IMR-90 (cell line): ENCODE results near the gene RBFOX1.

Source experiments
- BHLHE40 ChIP-seq: fragments of 150-350 bp; IDR thresholded peaks from 2 replicates; pipeline ENCODE4 v1.6.1; 2016; ENCODE audit warnings: mild to moderate bottlenecking, low read depth, low read length
- MAZ ChIP-seq: IDR thresholded peaks from 2 replicates; pipeline ENCODE4 v1.6.1; 2012; ENCODE audit warnings: low read depth, mild to moderate bottlenecking, low read length, improper control_type of control experiment, moderate library complexity, borderline replicate concordance
- NFE2L2 ChIP-seq: fragments of 150-350 bp; IDR thresholded peaks from 2 replicates; pipeline ENCODE4 v1.6.1; 2016; ENCODE audit warnings: low read depth, mild to moderate bottlenecking, low read length
- POLR2A ChIP-seq: IDR thresholded peaks from 2 replicates; pipeline ENCODE4 v1.6.1; 2012; ENCODE audit warnings: mild to moderate bottlenecking, low read depth, low read length
- RAD21 ChIP-seq: IDR thresholded peaks from 2 replicates; pipeline ENCODE4 v1.6.1; 2012; ENCODE audit warnings: low read length, improper control_type of control experiment
- RCOR1 ChIP-seq: IDR thresholded peaks from 2 replicates; pipeline ENCODE4 v1.6.1; 2012; ENCODE audit warnings: mild to moderate bottlenecking, low read length, improper control_type of control experiment; ENCODE audit not compliant: insufficient replicate concordance
- RFX5 ChIP-seq: IDR thresholded peaks from 2 replicates; pipeline ENCODE4 v1.8.0; 2012; ENCODE audit warnings: low read depth, mild to moderate bottlenecking, low read length, moderate library complexity
- TF ChIP-seq, protein P1 (sequence below): conservative IDR thresholded peaks from 2 replicates; pipeline ENCODE4 v1.5.1; 2012; ENCODE audit warnings: mild to moderate bottlenecking, low read depth, low read length, improper control_type of control experiment
- TF ChIP-seq, protein P2 (sequence below): fragments of 150-350 bp; IDR thresholded peaks from 2 replicates; pipeline ENCODE4 v1.6.1; 2016; ENCODE audit warnings: low read depth, mild to moderate bottlenecking, low read length, moderate library complexity, borderline replicate concordance

DNA sequence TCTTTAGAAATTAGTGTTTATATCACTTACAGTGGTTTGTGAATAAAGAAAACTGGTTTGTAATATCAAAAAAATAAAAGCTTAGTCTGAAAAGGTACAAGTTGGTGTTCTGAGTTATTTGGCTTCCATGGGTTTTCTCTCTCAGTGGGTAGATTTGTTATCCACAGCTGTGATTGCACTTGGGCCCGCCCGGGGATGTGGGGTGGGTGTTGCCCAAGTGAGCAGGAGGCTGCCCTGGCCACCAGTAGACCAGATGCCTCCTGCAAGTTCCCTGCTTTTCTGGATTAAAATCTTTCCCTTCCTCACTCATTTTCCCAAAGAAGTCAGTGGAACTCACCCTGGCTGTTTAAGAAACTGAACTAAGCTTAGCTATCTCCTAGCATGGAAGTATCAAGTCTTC lies 380.6 kb downstream of the RBFOX1 start:
- TF ChIP-seq POLR2A, result no peak
- TF ChIP-seq, protein P1, sequence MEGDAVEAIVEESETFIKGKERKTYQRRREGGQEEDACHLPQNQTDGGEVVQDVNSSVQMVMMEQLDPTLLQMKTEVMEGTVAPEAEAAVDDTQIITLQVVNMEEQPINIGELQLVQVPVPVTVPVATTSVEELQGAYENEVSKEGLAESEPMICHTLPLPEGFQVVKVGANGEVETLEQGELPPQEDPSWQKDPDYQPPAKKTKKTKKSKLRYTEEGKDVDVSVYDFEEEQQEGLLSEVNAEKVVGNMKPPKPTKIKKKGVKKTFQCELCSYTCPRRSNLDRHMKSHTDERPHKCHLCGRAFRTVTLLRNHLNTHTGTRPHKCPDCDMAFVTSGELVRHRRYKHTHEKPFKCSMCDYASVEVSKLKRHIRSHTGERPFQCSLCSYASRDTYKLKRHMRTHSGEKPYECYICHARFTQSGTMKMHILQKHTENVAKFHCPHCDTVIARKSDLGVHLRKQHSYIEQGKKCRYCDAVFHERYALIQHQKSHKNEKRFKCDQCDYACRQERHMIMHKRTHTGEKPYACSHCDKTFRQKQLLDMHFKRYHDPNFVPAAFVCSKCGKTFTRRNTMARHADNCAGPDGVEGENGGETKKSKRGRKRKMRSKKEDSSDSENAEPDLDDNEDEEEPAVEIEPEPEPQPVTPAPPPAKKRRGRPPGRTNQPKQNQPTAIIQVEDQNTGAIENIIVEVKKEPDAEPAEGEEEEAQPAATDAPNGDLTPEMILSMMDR, result no peak
- no peak for TF ChIP-seq MAZ
- TF ChIP-seq BHLHE40, result no peak
- TF ChIP-seq RFX5, result no peak
- TF ChIP-seq, protein P2, sequence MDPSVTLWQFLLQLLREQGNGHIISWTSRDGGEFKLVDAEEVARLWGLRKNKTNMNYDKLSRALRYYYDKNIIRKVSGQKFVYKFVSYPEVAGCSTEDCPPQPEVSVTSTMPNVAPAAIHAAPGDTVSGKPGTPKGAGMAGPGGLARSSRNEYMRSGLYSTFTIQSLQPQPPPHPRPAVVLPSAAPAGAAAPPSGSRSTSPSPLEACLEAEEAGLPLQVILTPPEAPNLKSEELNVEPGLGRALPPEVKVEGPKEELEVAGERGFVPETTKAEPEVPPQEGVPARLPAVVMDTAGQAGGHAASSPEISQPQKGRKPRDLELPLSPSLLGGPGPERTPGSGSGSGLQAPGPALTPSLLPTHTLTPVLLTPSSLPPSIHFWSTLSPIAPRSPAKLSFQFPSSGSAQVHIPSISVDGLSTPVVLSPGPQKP, result no peak
- TF ChIP-seq RAD21, result no peak
- no peak for TF ChIP-seq NFE2L2
- TF ChIP-seq RCOR1, result no peak
